Uterus (tissue), 4 donors: ENCODE data around the gene FGD6. TPM values are rescaled to one million over a fixed set of nuclear protein-coding genes. Genes with fewer than 3 reads are reported as not detected.

Source experiments
- DNase-seq, 2 donors: peaks; one replicate each; pipeline ENCODE4 v3.0.0-alpha.2; 2019 to 2020
- H3K27ac ChIP-seq, 2 donors: fragments of 200-600 bp; sonication (generic); 1 replicate in 1 of 2; 2 replicates in 1 of 2; pipeline ENCODE4 v1.5.1; 2016 to 2018
- H3K27me3 ChIP-seq, 2 donors: fragments of 200-600 bp; sonication (generic); one replicate each; pipeline ENCODE4 v1.5.1; 2018 to 2019; ENCODE audit warnings: control low read depth in 1 of 2
- H3K36me3 ChIP-seq, 2 donors: fragments of 200-600 bp; sonication (generic); one replicate each; pipeline ENCODE4 v1.5.1; 2019; ENCODE audit warnings: control low read depth in 1 of 2
- H3K4me1 ChIP-seq, 2 donors: fragments of 200-600 bp; sonication (generic); one replicate each; pipeline ENCODE4 v1.5.1; 2018 to 2019; ENCODE audit warnings: control low read depth in 1 of 2
- H3K4me3 ChIP-seq, 2 donors: fragments of 200-600 bp; sonication (generic); 1 replicate in 1 of 2; 2 replicates in 1 of 2; pipeline ENCODE4 v1.5.1; 2018 to 2019; ENCODE audit warnings: mild to moderate bottlenecking in 1 of 2
- H3K9me3 ChIP-seq, 2 donors: fragments of 200-600 bp; sonication (generic); one replicate each; pipeline ENCODE4 v1.5.1; 2019; ENCODE audit warnings: control low read depth in 1 of 2
- CTCF ChIP-seq, 4 experiments: fragments of 200-600 bp in 2 of 4; fragments of 450-650 bp in 2 of 4; sonication (generic) in 2 of 4; IDR thresholded peaks; one replicate each; pipeline ENCODE4 v1.5.1; 2016 to 2019; ENCODE audit warnings: antibody characterized with exemption in 4 of 4, mild to moderate bottlenecking in 2 of 4, moderate library complexity in 1 of 4
- POLR2A ChIP-seq, 2 donors: fragments of 450-650 bp; IDR thresholded peaks; one replicate each; pipeline ENCODE4 v1.6.1; 2016; ENCODE audit warnings: antibody characterized with exemption in 2 of 2, mild to moderate bottlenecking in 1 of 2, moderate library complexity in 1 of 2
- intact Hi-C: fragments of 100-400 bp; cut with DNase I; formaldehyde crosslinking; loops from one replicate; pipeline ENCODE4 v1.15.1; 2023; ENCODE audit warnings: low total_unique reads
- total RNA-seq, 4 donors: library from RNA; depleted of rRNA in 3 of 4; stranded (reverse); fragments of >200 nt in 3 of 4; gene quantifications; one replicate each; pipeline versions ENCODE4 v1.1.0 to v1.2.4, GENCODE V29; 2014 to 2023
- donor health status: DM: yes; HTN: yes; CAD: no.

FGD6 gene
- total RNA-seq, 4 donors from 2014 or later: 7.6 to 25.3 (median 15.1) TPM

- H3K4me1 ChIP-seq: peaks cover 7 to 9% of the 10 kb centered on the region in 2 donors
- TF ChIP-seq CTCF (IDR thresholded peaks at IDR 0.05): no peak
- no peak for TF ChIP-seq POLR2A (IDR thresholded peaks at IDR 0.05)
- H3K4me3 ChIP-seq: no peak overlapping the region
- H3K27me3 ChIP-seq: no peaks in the 10 kb centered on the region
- H3K9me3 ChIP-seq: no peaks in the 10 kb centered on the region
- H3K27ac ChIP-seq: peak overlapping the region in 1 of 2 donors; percentile 87
- no peaks in the 10 kb centered on the region for H3K36me3 ChIP-seq
- no peak for DNase-seq
- intact Hi-C loops: loop anchor here (5.0 to 10.0 kb wide), 2 partner anchors 219 to 417 kb away; no protein-coding TSS in a partner anchor
Observed at GRCh38 chr12:95118138-95118787, 99.0 kb downstream of the FGD6 start.

GRCh38 chr12:95117178-95117599 is 100.1 kb downstream of the FGD6 start:
- H3K4me3 ChIP-seq: no peak overlapping the region
- H3K27me3 ChIP-seq: no peaks in the 10 kb centered on the region
- H3K9me3 ChIP-seq: no peaks in the 10 kb centered on the region
- DNase-seq: peak; percentile 59 to 84
- no peaks in the 10 kb centered on the region for H3K36me3 ChIP-seq
- peak overlapping the region; percentile 74 to 87 for H3K27ac ChIP-seq
- intact Hi-C loops: loop anchor here (5.0 to 10.0 kb wide), 2 partner anchors 220 to 418 kb away; no protein-coding TSS in a partner anchor
- TF ChIP-seq CTCF (IDR thresholded peaks at IDR 0.05): peak; percentile 72 to 90 (median 80)
- no peak for TF ChIP-seq POLR2A (IDR thresholded peaks at IDR 0.05)
- peaks cover 7 to 9% of the 10 kb centered on the region in 2 donors for H3K4me1 ChIP-seq

GRCh38 chr12:95116773-95117172 is 100.5 kb downstream of the FGD6 start:
- DNase-seq: no peak
- TF ChIP-seq POLR2A (IDR thresholded peaks at IDR 0.05): no peak
- TF ChIP-seq CTCF (IDR thresholded peaks at IDR 0.05): no peak
- peaks cover 7 to 9% of the 10 kb centered on the region in 2 donors for H3K4me1 ChIP-seq
- no peaks in the 10 kb centered on the region for H3K9me3 ChIP-seq
- H3K27me3 ChIP-seq: no peaks in the 10 kb centered on the region
- H3K27ac ChIP-seq: peak overlapping the region; percentile 74 to 87
- no peaks in the 10 kb centered on the region for H3K36me3 ChIP-seq
- intact Hi-C loops: loop anchor here (5.0 to 10.0 kb wide), 2 partner anchors 221 to 418 kb away; no protein-coding TSS in a partner anchor
- no peak overlapping the region for H3K4me3 ChIP-seq

- peaks cover 7 to 9% of the 10 kb centered on the region in 2 donors for H3K4me1 ChIP-seq
- peak overlapping the region; percentile 74 to 87 for H3K27ac ChIP-seq
- H3K9me3 ChIP-seq: no peaks in the 10 kb centered on the region
- DNase-seq: no peak
- no peak overlapping the region for H3K4me3 ChIP-seq
- no peaks in the 10 kb centered on the region for H3K27me3 ChIP-seq
- H3K36me3 ChIP-seq: no peaks in the 10 kb centered on the region
- intact Hi-C loops: loop anchor here (5.0 to 10.0 kb wide), 2 partner anchors 221 to 418 kb away; no protein-coding TSS in a partner anchor
- TF ChIP-seq CTCF (IDR thresholded peaks at IDR 0.05) (no peak), POLR2A (IDR thresholded peaks at IDR 0.05) (no peak)
Observed at GRCh38 chr12:95116341-95116740, 100.9 kb downstream of the FGD6 start.

- H3K4me3 ChIP-seq: no peak overlapping the region
- no peak for DNase-seq
- intact Hi-C loops: loop anchor here (5.0 to 10.0 kb wide), 2 partner anchors 222 to 419 kb away; no protein-coding TSS in a partner anchor
- H3K27ac ChIP-seq: peak overlapping the region in 1 of 2 donors; percentile 87
- no peaks in the 10 kb centered on the region for H3K36me3 ChIP-seq
- H3K27me3 ChIP-seq: no peaks in the 10 kb centered on the region
- H3K9me3 ChIP-seq: no peaks in the 10 kb centered on the region
- H3K4me1 ChIP-seq: peaks cover 7 to 9% of the 10 kb centered on the region in 2 donors
- TF ChIP-seq CTCF (IDR thresholded peaks at IDR 0.05) (no peak), POLR2A (IDR thresholded peaks at IDR 0.05) (no peak)
Observed at GRCh38 chr12:95115641-95116040, 101.6 kb downstream of the FGD6 start.
